Measurements from ENCODE around the gene SH2D6. TPM values are rescaled to one million over a fixed set of nuclear protein-coding genes. Genes with fewer than 3 reads are reported as not detected.
A peak's percentile ranks its signal among the peaks of the same experiment; 100 is the strongest.
"Not testable (repeated sequence)": the region's sequence is repeated elsewhere in the genome, so short reads cannot be mapped to it uniquely, and the experiment has no call there.

Gene SH2D6
- total and polyA plus RNA-seq, 12 donors, result 0.06 to 0.72 (median 0.51) TPM; not detected in 9

DNA sequence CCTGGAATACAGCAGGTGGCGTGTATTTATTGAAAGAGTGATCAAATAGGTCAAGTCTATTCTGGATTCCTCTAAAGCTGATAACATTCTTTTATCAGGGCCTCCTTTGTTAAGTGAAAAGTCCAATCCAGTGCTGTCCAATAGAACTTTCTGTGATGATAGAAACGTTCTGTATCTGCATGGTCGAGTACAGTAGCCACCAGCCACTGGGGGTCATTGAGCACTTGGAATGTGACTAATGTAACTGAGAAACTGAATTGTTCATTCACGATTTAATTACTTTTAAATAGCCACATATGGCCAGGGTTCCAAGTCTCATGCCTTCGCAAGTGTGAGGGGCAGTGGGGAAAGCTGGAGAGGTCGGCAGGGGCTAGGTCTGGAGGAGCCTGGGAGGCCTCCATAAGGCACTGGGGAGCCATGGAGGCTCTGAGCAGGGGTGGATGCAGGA, 20.5 kb downstream of the SH2D6 start:
- TF ChIP-seq, protein P1, sequence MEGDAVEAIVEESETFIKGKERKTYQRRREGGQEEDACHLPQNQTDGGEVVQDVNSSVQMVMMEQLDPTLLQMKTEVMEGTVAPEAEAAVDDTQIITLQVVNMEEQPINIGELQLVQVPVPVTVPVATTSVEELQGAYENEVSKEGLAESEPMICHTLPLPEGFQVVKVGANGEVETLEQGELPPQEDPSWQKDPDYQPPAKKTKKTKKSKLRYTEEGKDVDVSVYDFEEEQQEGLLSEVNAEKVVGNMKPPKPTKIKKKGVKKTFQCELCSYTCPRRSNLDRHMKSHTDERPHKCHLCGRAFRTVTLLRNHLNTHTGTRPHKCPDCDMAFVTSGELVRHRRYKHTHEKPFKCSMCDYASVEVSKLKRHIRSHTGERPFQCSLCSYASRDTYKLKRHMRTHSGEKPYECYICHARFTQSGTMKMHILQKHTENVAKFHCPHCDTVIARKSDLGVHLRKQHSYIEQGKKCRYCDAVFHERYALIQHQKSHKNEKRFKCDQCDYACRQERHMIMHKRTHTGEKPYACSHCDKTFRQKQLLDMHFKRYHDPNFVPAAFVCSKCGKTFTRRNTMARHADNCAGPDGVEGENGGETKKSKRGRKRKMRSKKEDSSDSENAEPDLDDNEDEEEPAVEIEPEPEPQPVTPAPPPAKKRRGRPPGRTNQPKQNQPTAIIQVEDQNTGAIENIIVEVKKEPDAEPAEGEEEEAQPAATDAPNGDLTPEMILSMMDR (IDR thresholded peaks at IDR 0.05), result no peak
- intact Hi-C loops (cut with DNase I), result loop anchor here in 6 of 10 donors (2.0 to 5.0 kb wide), 3 partner anchors 63 to 100 kb away; partner anchors contain the start of gene MAT2A (in 5 of the 6)
- 82 to 86% methylated on average over 6 of the region's 6 CpGs for WGBS, 2 donors
- H3K9me3 ChIP-seq, result no peaks in the 10 kb centered on the region
- ATAC-seq (no peak), DNase-seq (no peak)
- H3K4me3 ChIP-seq, result no peak overlapping the region
- H3K36me3 ChIP-seq, result no peaks in the 10 kb centered on the region
- no peaks in the 10 kb centered on the region for H3K27me3 ChIP-seq
- peak overlapping the region; percentile 73 to 98 (median 94) for H3K27ac ChIP-seq
- H3K4me1 ChIP-seq, result peaks cover 13 to 59% (median 34%) of the 10 kb centered on the region in 9 donors

DNA sequence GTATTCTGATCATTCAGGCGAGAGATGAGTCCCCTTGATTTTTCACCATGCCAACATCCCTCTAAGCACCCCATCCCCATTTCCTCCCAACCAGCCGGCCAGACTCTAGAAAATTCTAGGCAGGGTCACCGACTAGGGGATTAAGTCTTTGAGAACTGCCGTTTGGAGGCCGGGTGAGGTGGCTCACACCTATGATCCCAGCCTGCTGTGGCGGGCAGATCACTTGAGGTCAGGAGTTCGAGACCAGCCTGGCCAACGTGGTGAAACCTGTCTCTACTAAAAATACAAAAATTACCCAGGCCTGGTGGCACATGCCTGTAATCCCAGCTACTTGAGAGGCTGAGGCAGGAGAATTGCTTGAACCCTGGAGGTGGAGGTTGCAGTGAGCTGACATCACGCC, 21.1 kb downstream of the SH2D6 start:
- not testable (repeated sequence) for H3K4me3 ChIP-seq, ATAC-seq, H3K36me3 ChIP-seq, H3K27me3 ChIP-seq, H3K9me3 ChIP-seq, DNase-seq
- peak overlapping the region in 1 of 10 donors; percentile 98 for H3K27ac ChIP-seq
- H3K4me1 ChIP-seq, result peaks cover 13 to 54% (median 28%) of the 10 kb centered on the region in 9 donors
- intact Hi-C loops (cut with DNase I), result loop anchor here in 6 of 10 donors (2.0 to 5.0 kb wide), 3 partner anchors 63 to 99 kb away; partner anchors contain the start of gene MAT2A (in 5 of the 6)
- WGBS, 2 donors, result 96 to 97% methylated on average over 9 of the region's 9 CpGs

DNA sequence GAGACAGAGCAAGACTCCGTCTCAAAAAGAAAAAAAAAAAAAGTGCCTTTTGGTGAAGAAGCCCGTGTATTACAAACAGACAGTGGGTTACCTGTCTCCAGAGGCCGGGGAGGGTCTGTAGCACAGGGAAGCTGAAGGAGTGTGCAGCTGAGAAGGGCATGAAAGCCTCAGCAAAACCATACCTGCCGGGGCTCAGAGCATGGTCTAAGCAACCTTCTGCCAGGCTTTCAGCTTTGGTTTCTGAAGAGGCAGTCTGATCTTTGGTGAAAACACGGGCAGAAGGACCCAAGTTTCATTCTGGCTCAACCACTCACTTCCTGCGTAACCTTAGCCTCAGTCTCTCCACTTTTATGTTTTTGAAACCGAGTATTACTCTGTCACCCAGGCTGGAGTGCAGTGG, 21.5 kb downstream of the SH2D6 start:
- H3K4me1 ChIP-seq, result peaks cover 13 to 52% (median 26%) of the 10 kb centered on the region in 9 donors
- no peaks in the 10 kb centered on the region for H3K27me3 ChIP-seq
- DNase-seq, result no peak
- H3K27ac ChIP-seq, result no peak overlapping the region
- WGBS, 2 donors, result 94 to 98% methylated on average over 7 of the region's 7 CpGs
- TF ChIP-seq, protein P1 (IDR thresholded peaks at IDR 0.05), result no peak
- H3K9me3 ChIP-seq, result no peaks in the 10 kb centered on the region
- intact Hi-C loops (cut with DNase I), result loop anchor here in 6 of 10 donors (2.0 to 5.0 kb wide), 3 partner anchors 62 to 99 kb away; partner anchors contain the start of gene MAT2A (in 5 of the 6)
- H3K36me3 ChIP-seq, result no peaks in the 10 kb centered on the region
- H3K4me3 ChIP-seq, result no peak overlapping the region
- no peak for ATAC-seq

DNA sequence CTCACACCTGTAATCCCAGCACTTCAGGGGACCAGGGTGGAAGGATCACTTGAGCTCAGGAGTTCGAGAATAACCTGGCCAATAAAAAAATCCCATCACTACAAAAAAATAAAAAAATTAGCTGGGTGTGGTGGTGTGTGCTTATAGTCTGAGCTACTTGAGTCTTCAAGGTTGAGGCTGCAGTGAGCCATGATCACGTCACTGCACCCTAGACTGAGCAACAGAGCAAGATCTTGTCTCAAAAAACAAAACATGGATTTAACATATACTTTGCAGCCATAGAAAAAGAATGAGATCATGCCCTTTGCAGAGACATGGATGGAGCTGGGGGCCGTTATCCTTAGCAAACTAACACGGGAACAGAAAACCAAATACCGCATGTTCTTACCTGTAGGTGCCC, 22.2 kb downstream of the SH2D6 start:
- H3K36me3 ChIP-seq, result no peaks in the 10 kb centered on the region
- no peaks in the 10 kb centered on the region for H3K27me3 ChIP-seq
- ATAC-seq, result no peak
- WGBS, 2 donors, result 96 to 97% methylated on average over 5 of the region's 5 CpGs
- H3K27ac ChIP-seq, result no peak overlapping the region
- no peak overlapping the region for H3K4me3 ChIP-seq
- TF ChIP-seq, protein P1 (IDR thresholded peaks at IDR 0.05), result no peak
- intact Hi-C loops (cut with DNase I), result no loop called here
- no peaks in the 10 kb centered on the region for H3K9me3 ChIP-seq
- DNase-seq, result no peak
- peaks cover 13 to 52% (median 30%) of the 10 kb centered on the region in 9 donors for H3K4me1 ChIP-seq

DNA sequence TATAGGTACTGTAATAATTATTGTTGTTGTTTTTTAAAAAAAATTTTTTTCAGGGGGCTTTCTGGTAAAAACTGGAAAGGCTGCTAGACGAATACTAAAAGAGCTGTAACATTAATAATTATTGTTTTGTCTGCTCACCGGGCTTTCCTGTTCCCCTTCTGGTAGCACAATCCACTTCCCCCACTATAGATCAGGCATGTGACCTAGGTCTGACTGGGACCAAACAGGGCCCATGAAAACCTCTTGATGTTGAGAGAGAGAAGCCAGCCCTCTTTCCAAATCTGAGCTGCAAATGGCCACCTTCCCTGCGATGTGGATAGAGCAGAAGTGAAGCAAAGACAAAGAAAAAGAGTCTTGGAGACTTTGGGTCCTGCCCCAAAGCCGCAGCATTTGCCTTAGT, 23.4 kb downstream of the SH2D6 start:
- WGBS, 2 donors, result 70 to 75% methylated on average over 4 of the region's 4 CpGs
- no peak for DNase-seq
- Histone ChIP-seq H3K9me3 (no peaks in the 10 kb centered on the region), H3K27me3 (no peaks in the 10 kb centered on the region), H3K36me3 (no peaks in the 10 kb centered on the region), H3K4me3 (no peak overlapping the region), H3K27ac (peak overlapping the region in 1 of 10 donors; percentile 53), H3K4me1 (peaks cover 13 to 49% (median 31%) of the 10 kb centered on the region in 9 donors)
- no peak for ATAC-seq
- TF ChIP-seq, protein P1 (IDR thresholded peaks at IDR 0.05), result no peak
- intact Hi-C loops (cut with DNase I), result no loop called here
